Endodermal cell (in vitro differentiated cells): ENCODE results near the gene CCSER1. TPM values are rescaled to one million over a fixed set of nuclear protein-coding genes. Genes with fewer than 3 reads are reported as not detected.
A peak's percentile ranks its signal among the peaks of the same experiment; 100 is the strongest.
"Not testable (repeated sequence)": the region's sequence is repeated elsewhere in the genome, so short reads cannot be mapped to it uniquely, and the experiment has no call there.

Experiments
- DNase-seq: peaks from one replicate; pipeline ENCODE4 v3.0.0-alpha.2; 2017
- H3K27ac ChIP-seq: 2 replicates; pipeline ENCODE4 v1.5.1; 2013; ENCODE audit warnings: mild to moderate bottlenecking, low read depth, low read length, moderate library complexity
- H3K27me3 ChIP-seq: 2 replicates; pipeline ENCODE4 v1.6.1; 2013; ENCODE audit warnings: mild to moderate bottlenecking, low read length, moderate library complexity; ENCODE audit not compliant: insufficient read depth, control insufficient read depth, poor library complexity, severe bottlenecking
- H3K36me3 ChIP-seq: 2 replicates; pipeline ENCODE4 v1.7.0; 2013; ENCODE audit warnings: mild to moderate bottlenecking, low read length, moderate library complexity; ENCODE audit not compliant: control insufficient read depth, insufficient read depth
- H3K4me1 ChIP-seq: one replicate; pipeline ENCODE4 v1.7.0; 2013; ENCODE audit warnings: low read length; ENCODE audit not compliant: control insufficient read depth, insufficient read depth
- H3K4me3 ChIP-seq: 2 replicates; pipeline ENCODE4 v1.5.1; 2013; ENCODE audit warnings: mild to moderate bottlenecking, low read length, moderate library complexity
- H3K9ac ChIP-seq: 2 replicates; pipeline ENCODE4 v1.6.1; 2013; ENCODE audit warnings: mild to moderate bottlenecking, low read length, moderate library complexity; ENCODE audit not compliant: poor library complexity, severe bottlenecking; ENCODE audit errors: extremely low read depth
- H3K9me3 ChIP-seq: 2 replicates; pipeline ENCODE4 v1.6.1; 2013; ENCODE audit warnings: mild to moderate bottlenecking, low read length, moderate library complexity; ENCODE audit not compliant: control insufficient read depth
- H3K27ac Mint-ChIP-seq: 2 replicates; pipeline ENCODE4 v1.8.0; 2020; ENCODE audit warnings: mixed read lengths
- H3K27me3 Mint-ChIP-seq: 2 replicates; pipeline ENCODE4 v1.8.0; 2021; ENCODE audit warnings: mild to moderate bottlenecking, mixed read lengths; ENCODE audit not compliant: insufficient read depth
- H3K36me3 Mint-ChIP-seq: 2 replicates; pipeline ENCODE4 v1.8.0; 2020; ENCODE audit warnings: low read depth, mixed read lengths
- H3K4me1 Mint-ChIP-seq: 2 replicates; pipeline ENCODE4 v1.8.0; 2020; ENCODE audit warnings: mixed read lengths
- H3K4me3 Mint-ChIP-seq: 2 replicates; pipeline ENCODE4 v1.8.0; 2020; ENCODE audit warnings: mild to moderate bottlenecking, moderate library complexity, mixed read lengths
- H3K9me3 Mint-ChIP-seq: 2 replicates; pipeline ENCODE4 v1.8.0; 2020; ENCODE audit warnings: mild to moderate bottlenecking, mixed read lengths
- WGBS, 2 experiments: methylation state at CpG; one replicate each; pipeline versions ENCODE4 v1.1.5 to v1.1.7; 2013; ENCODE audit warnings: missing lambda C conversion rate in 2 of 2, mixed read lengths in 1 of 2; ENCODE audit not compliant: insufficient coverage in 1 of 2, insufficient read length in 1 of 2; 5-methylcytosine and 5-hydroxymethylcytosine counted together
- total RNA-seq, 2 donors: library from RNA; stranded (reverse); fragmentation: NEBNext Ultra II Directional in 1 of 2; extraction: Animal tissue kit (Norgen Biotek cat#: 25700) in 1 of 2; gene quantifications; 2 replicates in 1 of 2; 3 replicates in 1 of 2; pipeline ENCODE4 v1.2.1, GENCODE V29; 2021
- TF ChIP-seq, protein P1 (sequence below): fragments of 200-600 bp; sonication (generic); conservative IDR thresholded peaks from 2 replicates; pipeline ENCODE4 v1.5.0; 2021; ENCODE audit warnings: antibody characterized with exemption, mild to moderate bottlenecking

CCSER1 gene
- total RNA-seq, 2 donors from 2014 or later: 1.1 to 2.2 TPM

DNA sequence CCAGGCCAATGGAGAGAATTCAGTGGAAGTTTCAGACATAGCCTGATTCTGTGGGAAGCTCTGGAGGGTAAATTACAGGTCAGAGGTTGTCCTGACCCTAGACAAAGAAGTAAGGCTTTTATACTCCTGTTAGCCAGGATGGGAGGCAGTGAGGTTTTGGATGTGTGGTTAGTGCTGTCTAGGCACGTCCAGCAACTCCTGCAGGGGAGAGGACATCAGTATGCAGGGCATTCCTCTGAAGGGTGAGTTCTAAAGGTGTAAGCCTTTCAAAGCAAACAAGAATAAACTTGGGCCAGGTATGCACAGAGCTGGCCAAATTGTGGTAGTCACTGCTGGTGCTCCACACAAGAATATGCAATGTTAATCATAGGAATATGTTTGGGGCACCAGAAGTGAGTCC is 562.5 kb downstream of the CCSER1 start:
- Histone ChIP-seq H3K9ac (no peak overlapping the region), H3K4me3 (peak overlapping the region; percentile 17), H3K36me3 (no peaks in the 10 kb centered on the region), H3K27me3 (no peaks in the 10 kb centered on the region), H3K9me3 (no peaks in the 10 kb centered on the region), H3K27ac (no peak overlapping the region), H3K4me1 (no peaks in the 10 kb centered on the region)
- 94 to 100% methylated on average over 1 of the region's 1 CpG for WGBS, 2 experiments
- peaks cover 11% of the 10 kb centered on the region for H3K4me1 Mint-ChIP-seq
- no peaks in the 10 kb centered on the region for H3K36me3 Mint-ChIP-seq
- H3K27ac Mint-ChIP-seq: peak overlapping the region; percentile 27
- TF ChIP-seq, protein P1, sequence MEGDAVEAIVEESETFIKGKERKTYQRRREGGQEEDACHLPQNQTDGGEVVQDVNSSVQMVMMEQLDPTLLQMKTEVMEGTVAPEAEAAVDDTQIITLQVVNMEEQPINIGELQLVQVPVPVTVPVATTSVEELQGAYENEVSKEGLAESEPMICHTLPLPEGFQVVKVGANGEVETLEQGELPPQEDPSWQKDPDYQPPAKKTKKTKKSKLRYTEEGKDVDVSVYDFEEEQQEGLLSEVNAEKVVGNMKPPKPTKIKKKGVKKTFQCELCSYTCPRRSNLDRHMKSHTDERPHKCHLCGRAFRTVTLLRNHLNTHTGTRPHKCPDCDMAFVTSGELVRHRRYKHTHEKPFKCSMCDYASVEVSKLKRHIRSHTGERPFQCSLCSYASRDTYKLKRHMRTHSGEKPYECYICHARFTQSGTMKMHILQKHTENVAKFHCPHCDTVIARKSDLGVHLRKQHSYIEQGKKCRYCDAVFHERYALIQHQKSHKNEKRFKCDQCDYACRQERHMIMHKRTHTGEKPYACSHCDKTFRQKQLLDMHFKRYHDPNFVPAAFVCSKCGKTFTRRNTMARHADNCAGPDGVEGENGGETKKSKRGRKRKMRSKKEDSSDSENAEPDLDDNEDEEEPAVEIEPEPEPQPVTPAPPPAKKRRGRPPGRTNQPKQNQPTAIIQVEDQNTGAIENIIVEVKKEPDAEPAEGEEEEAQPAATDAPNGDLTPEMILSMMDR: no peak
- no peak overlapping the region for H3K4me3 Mint-ChIP-seq
- H3K9me3 Mint-ChIP-seq: no peaks in the 10 kb centered on the region
- no peaks in the 10 kb centered on the region for H3K27me3 Mint-ChIP-seq
- no peak for DNase-seq

DNA sequence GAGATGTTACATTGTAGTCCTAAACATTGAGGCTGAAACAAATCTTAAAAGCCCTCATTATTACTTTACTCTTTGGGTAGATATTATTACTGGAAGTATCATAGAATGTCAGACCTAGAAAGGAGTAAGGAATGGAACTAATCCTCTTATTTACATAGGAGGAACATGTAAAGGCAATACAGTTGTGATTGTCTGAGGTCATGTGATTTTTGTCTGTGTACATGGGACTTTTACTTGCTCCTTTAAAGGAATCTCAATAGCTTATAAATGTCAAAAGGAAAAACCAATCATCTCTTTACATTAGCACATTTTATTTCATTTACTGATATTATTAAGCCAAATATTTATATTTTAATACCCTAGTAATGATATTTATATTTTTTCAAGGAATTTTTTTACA is 568.2 kb downstream of the CCSER1 start:
- H3K4me3 Mint-ChIP-seq: no peak overlapping the region
- H3K9ac ChIP-seq: no peak overlapping the region
- TF ChIP-seq, protein P1: no peak
- H3K9me3 ChIP-seq: no peaks in the 10 kb centered on the region
- no peaks in the 10 kb centered on the region for H3K36me3 Mint-ChIP-seq
- no peak overlapping the region for H3K4me3 ChIP-seq
- H3K27me3 Mint-ChIP-seq: no peaks in the 10 kb centered on the region
- no peak overlapping the region for H3K27ac Mint-ChIP-seq
- H3K4me1 ChIP-seq: peaks cover 5% of the 10 kb centered on the region
- peaks cover 20% of the 10 kb centered on the region for H3K4me1 Mint-ChIP-seq
- H3K27ac ChIP-seq: no peak overlapping the region
- no peaks in the 10 kb centered on the region for H3K27me3 ChIP-seq
- H3K36me3 ChIP-seq: no peaks in the 10 kb centered on the region
- no peak for DNase-seq
- H3K9me3 Mint-ChIP-seq: peaks cover 2% of the 10 kb centered on the region

DNA sequence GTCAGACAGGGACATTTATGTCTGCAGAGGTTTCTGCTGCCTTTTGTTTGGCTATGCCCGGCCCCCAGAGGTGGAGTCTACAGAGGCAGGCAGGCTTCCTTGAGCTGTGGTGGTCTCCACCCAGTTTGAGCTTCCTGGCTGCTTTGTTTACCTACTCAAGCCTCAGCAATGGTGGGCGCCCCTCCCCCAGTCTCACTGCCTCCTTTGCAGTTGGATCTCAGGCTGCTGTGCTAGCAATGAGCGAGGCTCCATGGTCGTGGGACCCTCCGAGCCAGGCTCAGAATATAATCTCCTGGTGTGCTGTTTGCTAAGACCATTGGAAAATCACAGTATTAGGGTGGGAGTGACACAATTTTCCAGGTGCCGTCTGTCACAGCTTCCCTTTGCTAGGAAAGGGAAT is 578.3 kb downstream of the CCSER1 start:
- not testable (repeated sequence) for H3K27ac Mint-ChIP-seq, H3K4me3 ChIP-seq, DNase-seq, H3K4me1 ChIP-seq, H3K9ac ChIP-seq, H3K36me3 Mint-ChIP-seq, H3K27me3 ChIP-seq, H3K27me3 Mint-ChIP-seq, H3K4me1 Mint-ChIP-seq, H3K27ac ChIP-seq, H3K36me3 ChIP-seq, H3K4me3 Mint-ChIP-seq
- H3K9me3 Mint-ChIP-seq: peaks cover 48% of the 10 kb centered on the region
- H3K9me3 ChIP-seq: peaks cover 21% of the 10 kb centered on the region
- WGBS, 2 experiments: 90 to 97% methylated on average over 5 to 6 of the region's 6 CpGs

DNA sequence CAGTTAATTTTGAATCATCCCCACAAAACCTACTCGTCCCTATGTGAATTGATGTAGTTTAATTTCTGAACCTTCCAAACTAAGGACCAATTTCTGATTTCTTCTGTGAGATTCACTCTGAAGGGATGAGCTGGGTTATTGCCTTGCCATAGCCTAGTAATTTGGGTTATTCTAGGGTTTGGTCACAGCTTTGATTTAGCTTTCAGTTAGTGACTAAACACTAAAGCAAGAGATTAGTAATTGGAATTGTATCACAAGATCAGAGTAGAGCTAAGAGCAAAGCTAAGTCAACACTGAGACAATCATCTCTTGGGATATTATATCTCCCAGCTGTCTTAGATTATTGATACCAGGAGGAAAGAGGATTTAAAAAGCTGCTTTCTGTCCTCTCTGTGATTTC is 588.0 kb downstream of the CCSER1 start:
- Histone ChIP-seq H3K9ac (no peak overlapping the region), H3K36me3 (no peaks in the 10 kb centered on the region), H3K9me3 (no peaks in the 10 kb centered on the region), H3K27me3 (no peaks in the 10 kb centered on the region), H3K27ac (no peak overlapping the region), H3K4me3 (peak overlapping the region; percentile 5), H3K4me1 (peaks cover 8% of the 10 kb centered on the region)
- Mint-ChIP-seq H3K27me3 (peaks cover 2% of the 10 kb centered on the region), H3K4me1 (peaks cover 15% of the 10 kb centered on the region), H3K4me3 (no peak overlapping the region), H3K27ac (no peak overlapping the region), H3K9me3 (no peaks in the 10 kb centered on the region), H3K36me3 (no peaks in the 10 kb centered on the region)
- TF ChIP-seq, protein P1: no peak
- no CpG with 5 or more reads among the region's 1 CpG for WGBS, 2 experiments
- DNase-seq: no peak
